Kidney epithelial cell (primary cell): ENCODE results near the gene NEDD4L. TPM values are rescaled to one million over a fixed set of nuclear protein-coding genes. Genes with fewer than 3 reads are reported as not detected.

Experiments
- DNase-seq: peaks from one replicate; pipeline ENCODE4 v3.0.0-alpha.2; 2010; ENCODE audit warnings: low read depth
- H3K27me3 ChIP-seq: 2 replicates; pipeline ENCODE4 v1.6.0; 2011; ENCODE audit warnings: low read length; ENCODE audit not compliant: control insufficient read depth, insufficient read depth
- H3K36me3 ChIP-seq: 2 replicates; pipeline ENCODE4 v1.5.1; 2011; ENCODE audit warnings: low read length; ENCODE audit not compliant: control insufficient read depth, insufficient read depth
- H3K4me3 ChIP-seq: 2 replicates; pipeline ENCODE4 v1.5.1; 2011; ENCODE audit warnings: low read depth, mild to moderate bottlenecking, control low read depth, low read length
- total RNA-seq: library from RNA; depleted of rRNA; stranded (reverse); fragments of >200 nt; gene quantifications from 2 replicates; pipeline ENCODE4 v1.2.3, GENCODE V29; 2015
- TF ChIP-seq, protein P1 (sequence below): IDR thresholded peaks from 2 replicates; pipeline ENCODE4 v1.5.1; 2011; ENCODE audit warnings: mild to moderate bottlenecking, moderate library complexity, low read length, control low read depth, inconsistent platforms; ENCODE audit not compliant: insufficient read depth, poor library complexity, severe bottlenecking

The NEDD4L gene
- total RNA-seq, 1 donor from 2014 or later = 88.3 TPM

- no peak for DNase-seq
- H3K36me3 ChIP-seq = no peaks in the 10 kb centered on the region
- no peaks in the 10 kb centered on the region for H3K27me3 ChIP-seq
- TF ChIP-seq, protein P1, sequence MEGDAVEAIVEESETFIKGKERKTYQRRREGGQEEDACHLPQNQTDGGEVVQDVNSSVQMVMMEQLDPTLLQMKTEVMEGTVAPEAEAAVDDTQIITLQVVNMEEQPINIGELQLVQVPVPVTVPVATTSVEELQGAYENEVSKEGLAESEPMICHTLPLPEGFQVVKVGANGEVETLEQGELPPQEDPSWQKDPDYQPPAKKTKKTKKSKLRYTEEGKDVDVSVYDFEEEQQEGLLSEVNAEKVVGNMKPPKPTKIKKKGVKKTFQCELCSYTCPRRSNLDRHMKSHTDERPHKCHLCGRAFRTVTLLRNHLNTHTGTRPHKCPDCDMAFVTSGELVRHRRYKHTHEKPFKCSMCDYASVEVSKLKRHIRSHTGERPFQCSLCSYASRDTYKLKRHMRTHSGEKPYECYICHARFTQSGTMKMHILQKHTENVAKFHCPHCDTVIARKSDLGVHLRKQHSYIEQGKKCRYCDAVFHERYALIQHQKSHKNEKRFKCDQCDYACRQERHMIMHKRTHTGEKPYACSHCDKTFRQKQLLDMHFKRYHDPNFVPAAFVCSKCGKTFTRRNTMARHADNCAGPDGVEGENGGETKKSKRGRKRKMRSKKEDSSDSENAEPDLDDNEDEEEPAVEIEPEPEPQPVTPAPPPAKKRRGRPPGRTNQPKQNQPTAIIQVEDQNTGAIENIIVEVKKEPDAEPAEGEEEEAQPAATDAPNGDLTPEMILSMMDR = no peak
- H3K4me3 ChIP-seq = no peak overlapping the region
These were observed 16.7 kb upstream of the NEDD4L start for GRCh38 chr18:58027341-58027740.

DNA sequence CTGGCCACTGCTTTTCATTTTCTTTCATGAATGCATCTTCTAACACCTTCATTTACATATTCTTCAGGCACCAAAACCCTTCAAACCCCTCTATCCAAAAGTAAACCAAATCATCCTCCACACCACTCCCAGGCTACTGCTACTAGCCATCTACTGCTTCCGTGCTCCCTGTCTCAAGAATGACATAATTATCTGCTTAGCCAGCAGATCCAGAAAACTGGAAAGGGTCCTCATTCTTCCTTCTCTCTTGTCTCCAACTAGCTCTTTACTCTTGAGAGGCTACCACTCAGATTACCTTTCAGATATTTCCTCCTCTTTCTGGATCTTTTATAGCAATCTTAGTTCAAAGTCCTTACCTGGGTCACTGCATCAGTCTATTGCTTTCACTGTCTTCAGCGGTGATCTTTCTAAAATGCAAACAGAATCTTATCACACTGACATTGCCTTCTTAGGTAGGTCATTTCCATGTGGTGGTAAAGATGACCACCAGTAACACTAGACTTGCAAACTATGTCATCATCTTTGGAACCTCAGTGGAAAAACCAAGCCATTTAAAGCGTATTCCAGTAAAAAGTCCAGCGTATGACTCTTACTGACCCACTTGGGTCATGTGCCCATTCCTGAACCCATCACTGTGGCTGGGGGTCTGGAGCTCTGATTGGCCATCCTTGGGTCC lies 15.8 kb upstream of the NEDD4L start:
- Histone ChIP-seq H3K4me3 (no peak overlapping the region), H3K36me3 (no peaks in the 10 kb centered on the region), H3K27me3 (no peaks in the 10 kb centered on the region)
- TF ChIP-seq, protein P1 = no peak
- DNase-seq = no peak

DNA sequence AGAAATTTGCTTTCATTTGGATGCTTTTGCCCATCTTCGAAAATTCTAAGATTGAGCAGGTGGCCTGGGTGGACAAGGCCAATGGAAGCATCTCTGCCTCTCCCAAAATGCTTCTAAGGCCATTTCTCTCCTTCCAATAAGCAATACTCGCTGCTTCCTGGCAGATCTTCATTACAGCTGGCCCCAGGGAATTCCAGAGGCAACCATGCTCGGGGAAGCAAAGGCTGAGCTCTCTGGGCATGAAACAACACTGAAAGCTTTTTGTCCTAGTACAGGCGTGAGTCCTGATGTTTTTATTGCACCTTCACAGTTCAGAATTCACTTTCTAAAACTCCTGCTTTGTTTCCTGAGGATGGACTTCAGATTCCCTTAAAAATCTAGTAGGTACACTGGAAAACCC lies 11.8 kb upstream of the NEDD4L start:
- DNase-seq = no peak
- TF ChIP-seq, protein P1 = no peak
- Histone ChIP-seq H3K36me3 (no peaks in the 10 kb centered on the region), H3K4me3 (no peak overlapping the region), H3K27me3 (no peaks in the 10 kb centered on the region)

GRCh38 chr18:58033216-58033615 lies 10.8 kb upstream of the NEDD4L start:
- H3K4me3 ChIP-seq = no peak overlapping the region
- no peaks in the 10 kb centered on the region for H3K27me3 ChIP-seq
- DNase-seq = no peak
- H3K36me3 ChIP-seq = no peaks in the 10 kb centered on the region
- TF ChIP-seq, protein P1 = no peak

- Histone ChIP-seq H3K36me3 (no peaks in the 10 kb centered on the region), H3K4me3 (no peak overlapping the region), H3K27me3 (no peaks in the 10 kb centered on the region)
- no peak for DNase-seq
- TF ChIP-seq, protein P1 = no peak
These were observed 9.7 kb upstream of the NEDD4L start for GRCh38 chr18:58034370-58034769.

DNA sequence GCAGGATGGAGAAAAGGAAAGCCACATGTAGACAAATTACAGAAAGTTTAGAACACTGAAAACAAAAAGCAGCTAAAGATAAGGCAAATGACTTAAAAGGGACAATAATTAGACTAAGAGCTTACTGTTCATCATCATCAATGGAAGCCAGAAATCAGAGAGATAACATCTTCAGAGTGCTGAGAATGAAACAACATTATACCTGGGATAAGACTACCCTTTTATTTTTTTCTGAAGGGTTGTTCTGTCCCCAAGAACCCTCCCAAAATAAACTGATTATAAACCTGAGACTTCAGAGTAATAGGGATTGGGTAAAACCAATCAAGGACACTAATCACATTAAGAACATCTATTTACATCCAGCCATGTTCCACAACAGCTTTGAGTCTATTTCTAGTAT lies 6.9 kb upstream of the NEDD4L start:
- no peaks in the 10 kb centered on the region for H3K27me3 ChIP-seq
- TF ChIP-seq, protein P1 = no peak
- H3K4me3 ChIP-seq = no peak overlapping the region
- no peaks in the 10 kb centered on the region for H3K36me3 ChIP-seq
- no peak for DNase-seq
